Measurements from ENCODE around the gene CHD6.

CHD6 gene

GRCh38 chr20:41623625-41624375, 5.6 kb upstream of the CHD6 start:
- DNase-seq (ENCODE audit: low read depth in 3 of 3, low spot score in 1 of 3): no peak

GRCh38 chr20:41622584-41622983, 4.4 kb upstream of the CHD6 start:
- no peak for DNase-seq (ENCODE audit: low read depth in 3 of 3, low spot score in 1 of 3)

GRCh38 chr20:41621971-41622370, 3.8 kb upstream of the CHD6 start:
- no peak for DNase-seq (ENCODE audit: low read depth in 3 of 3, low spot score in 1 of 3)

DNA sequence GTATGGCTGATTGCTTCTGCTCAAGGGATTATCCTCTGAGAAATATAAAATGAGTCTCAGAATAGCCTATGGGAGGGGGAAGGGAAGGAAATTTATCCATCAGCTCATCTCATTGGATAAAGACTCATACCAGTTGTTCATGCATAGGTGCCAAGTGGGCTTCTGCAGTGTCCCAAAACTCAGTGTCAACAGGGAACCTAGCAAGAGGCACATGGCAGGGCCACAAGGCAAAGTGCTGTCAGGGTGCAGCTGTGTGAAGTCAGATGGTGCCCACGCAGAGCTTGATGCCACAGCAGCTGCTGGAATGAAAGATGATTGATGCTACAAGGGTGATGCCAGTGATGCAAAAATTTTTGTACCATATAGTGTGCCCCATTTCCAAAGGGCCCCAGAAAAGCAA, 3.2 kb upstream of the CHD6 start:
- DNase-seq (ENCODE audit: low read depth in 3 of 3, low spot score in 1 of 3): no peak

DNA sequence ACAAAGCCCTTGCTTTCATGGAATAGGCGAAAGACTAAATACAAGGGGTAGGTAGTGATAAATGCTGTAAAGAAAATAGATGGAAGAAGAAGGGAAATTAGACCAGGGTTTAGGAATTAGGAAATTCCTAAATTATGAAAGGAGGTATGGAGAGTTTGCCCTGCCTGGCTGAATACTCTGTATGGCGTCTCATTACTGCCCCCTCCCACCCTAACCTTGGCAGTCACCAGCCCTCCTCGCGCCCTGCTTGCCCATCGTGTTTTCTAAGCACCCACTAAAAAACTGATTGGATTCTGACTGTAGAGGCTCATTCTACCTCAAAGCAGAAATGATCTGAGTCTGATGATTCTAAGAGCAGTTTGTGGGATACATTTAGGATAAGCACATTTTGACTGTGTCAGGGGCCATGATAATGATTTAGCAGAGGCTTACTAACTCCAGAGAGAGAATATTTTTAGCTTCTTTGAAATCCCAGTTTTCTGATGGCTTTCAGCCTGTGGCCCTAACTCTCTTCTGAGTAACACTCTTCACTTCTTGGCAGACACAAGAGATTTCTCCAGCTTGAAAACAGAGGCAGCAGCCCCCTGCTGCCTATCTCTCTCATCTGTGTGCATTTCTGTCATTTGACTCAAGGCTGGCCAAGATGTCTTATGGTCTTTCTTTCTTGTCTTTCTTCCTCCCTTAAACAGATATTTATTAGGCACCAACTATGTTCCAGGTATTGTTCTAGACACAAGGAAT, 1.4 kb upstream of the CHD6 start:
- no peak for DNase-seq (ENCODE audit: low read depth in 3 of 3, low spot score in 1 of 3)

- DNase-seq (ENCODE audit: low read depth in 3 of 3, low spot score in 1 of 3): no peak
These were observed 682 bp upstream of the CHD6 start for GRCh38 chr20:41618807-41619311.

DNA sequence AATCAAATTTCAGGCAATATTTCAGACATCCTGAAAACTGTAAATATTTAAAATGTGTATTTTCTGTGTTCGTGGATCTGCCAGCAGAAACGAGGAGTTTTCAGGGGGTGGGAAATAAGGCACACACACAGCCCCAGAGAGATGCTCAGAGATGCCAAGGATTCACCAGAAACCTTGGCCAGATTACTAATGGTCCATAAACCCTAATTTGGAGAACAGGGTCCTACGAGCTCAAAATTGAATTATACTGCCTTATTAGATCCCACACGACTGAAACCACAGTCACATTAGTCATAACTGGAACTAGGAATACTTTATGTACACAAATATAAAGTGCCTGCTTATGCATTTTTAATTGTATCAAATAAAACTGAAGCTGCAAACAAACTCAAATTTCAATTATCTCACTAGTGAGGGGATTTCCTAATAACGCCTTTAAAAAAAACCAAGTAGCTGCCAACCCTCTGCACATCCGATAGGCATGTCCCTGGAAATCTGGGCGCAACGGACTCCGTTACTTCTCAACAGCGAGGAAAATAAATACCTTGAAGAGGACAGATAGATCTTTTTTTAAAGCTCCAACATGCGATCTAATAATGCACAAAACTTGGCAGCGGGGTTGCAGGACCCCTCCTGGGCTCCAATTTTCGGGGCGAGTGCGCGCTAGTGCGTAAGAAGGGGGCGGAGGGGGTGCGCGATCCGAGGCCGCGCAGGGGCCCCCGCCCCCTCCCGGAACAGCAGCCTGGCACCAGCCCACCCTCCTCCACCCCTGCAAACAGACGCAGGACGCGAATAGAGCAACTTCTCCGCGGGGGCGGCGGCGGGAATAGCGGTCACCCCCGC, 897 bp downstream of the CHD6 start:
- peak in 2 of 3 donors; percentile 6 to 15 for DNase-seq (ENCODE audit: low read depth in 3 of 3, low spot score in 1 of 3)

GRCh38 chr20:41616228-41616627, 1.9 kb downstream of the CHD6 start:
- no peak for DNase-seq (ENCODE audit: low read depth in 3 of 3, low spot score in 1 of 3)

DNA sequence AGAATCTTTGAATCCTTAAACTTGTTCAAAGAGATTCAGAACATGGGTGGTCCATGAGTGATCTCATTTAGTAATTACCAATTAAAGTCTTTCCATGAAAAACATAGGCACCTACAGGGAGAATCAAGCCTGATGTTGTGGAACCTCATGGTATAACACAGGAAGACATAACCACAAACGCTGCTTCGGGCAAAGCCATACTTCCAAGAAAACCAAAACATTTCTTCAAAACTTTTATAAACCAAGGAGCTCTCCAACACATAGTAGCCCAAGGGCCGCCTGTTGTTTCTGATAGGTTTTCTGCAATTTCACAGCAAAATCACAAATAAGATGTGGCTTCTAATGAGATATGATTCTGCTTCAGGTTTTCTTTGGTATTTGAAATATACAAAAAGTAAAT, 2.5 kb downstream of the CHD6 start:
- no peak for DNase-seq (ENCODE audit: low read depth in 3 of 3, low spot score in 1 of 3)

DNA sequence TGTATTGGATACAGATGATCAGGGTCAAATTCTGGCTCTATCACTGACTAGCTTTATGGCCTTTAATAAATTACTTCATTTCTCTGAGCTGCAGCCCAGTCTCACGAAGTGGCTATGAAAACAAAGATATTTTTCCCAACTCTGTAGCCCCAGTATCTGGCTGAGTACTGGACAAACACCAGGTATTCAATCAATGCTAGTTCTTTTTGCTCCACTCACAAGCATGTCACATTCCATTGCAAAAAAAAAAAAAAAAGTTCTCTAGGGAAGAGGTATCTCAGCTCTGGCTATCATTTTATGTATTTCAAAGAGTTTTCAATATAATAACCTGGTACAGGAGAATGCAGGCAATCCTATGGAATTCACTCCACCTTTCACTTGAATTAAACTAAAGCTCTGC, 3.1 kb downstream of the CHD6 start:
- no peak for DNase-seq (ENCODE audit: low read depth in 3 of 3, low spot score in 1 of 3)

DNA sequence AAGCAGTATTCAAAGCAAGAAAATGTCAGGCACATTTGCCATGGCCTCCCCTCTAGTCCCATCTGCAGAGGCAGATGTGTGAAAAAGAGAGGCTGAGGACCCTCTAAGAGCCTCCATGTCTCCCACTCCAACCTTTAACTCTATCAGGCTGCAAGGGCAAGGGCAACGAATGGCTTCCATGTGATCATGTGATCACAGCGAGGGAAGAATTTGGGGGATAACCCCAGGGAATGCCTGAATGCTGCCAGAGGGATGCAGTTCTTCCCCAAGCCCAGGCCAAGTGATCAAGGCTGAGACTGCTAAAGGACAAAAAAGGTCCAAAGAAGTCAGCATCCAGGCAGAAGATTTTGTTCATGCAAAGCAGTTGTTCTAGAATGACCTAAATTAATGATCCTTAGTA, 4.9 kb downstream of the CHD6 start:
- DNase-seq (ENCODE audit: low read depth in 3 of 3, low spot score in 1 of 3): no peak

- DNase-seq (ENCODE audit: low read depth in 3 of 3, low spot score in 1 of 3): no peak
These were observed 8.7 kb downstream of the CHD6 start for GRCh38 chr20:41609474-41609873.

- no peak for DNase-seq (ENCODE audit: low read depth in 3 of 3, low spot score in 1 of 3)
These were observed 9.6 kb downstream of the CHD6 start for GRCh38 chr20:41608606-41609005.

DNA sequence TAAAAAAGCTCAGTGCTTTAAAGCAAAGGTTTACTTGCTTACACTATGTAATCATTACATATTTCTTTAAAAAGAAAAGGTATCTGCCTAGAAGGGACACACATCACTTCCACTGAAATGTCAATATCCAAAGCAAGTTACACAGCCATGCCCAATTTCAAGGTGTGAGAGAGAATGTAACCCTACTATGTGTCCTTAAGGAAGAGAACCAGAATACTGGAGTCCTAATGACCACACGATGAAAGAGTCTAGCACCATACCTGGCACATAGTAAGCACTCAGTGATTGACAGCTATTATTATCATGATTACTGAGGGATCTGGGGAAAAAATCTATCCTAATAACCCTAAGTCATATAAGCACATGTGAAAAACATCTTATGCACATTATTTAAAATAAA, 10.4 kb downstream of the CHD6 start:
- no peak for DNase-seq (ENCODE audit: low read depth in 3 of 3, low spot score in 1 of 3)

DNA sequence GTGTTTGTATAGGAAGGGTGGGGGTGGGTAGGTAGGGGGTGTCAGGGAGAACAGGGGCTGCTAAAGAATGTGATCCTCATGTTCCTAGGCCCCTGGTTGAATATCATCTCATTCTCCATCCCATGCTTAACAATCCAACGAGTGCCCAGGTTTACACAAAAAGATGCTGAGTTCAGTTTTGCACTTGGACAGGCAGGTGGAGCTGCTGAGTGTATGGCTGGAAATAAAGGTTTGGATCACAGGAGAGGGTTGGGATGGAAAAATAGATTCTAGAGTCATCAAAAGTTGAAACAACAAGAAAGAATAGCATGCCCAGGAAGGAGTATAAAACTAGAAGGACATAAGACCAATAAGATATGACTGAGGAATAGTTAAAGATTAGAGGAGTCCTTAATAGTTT, 14.2 kb downstream of the CHD6 start:
- no peak for DNase-seq (ENCODE audit: low read depth in 3 of 3, low spot score in 1 of 3)

GRCh38 chr20:41601742-41602141, 16.4 kb downstream of the CHD6 start:
- DNase-seq (ENCODE audit: low read depth in 3 of 3, low spot score in 1 of 3): no peak

DNA sequence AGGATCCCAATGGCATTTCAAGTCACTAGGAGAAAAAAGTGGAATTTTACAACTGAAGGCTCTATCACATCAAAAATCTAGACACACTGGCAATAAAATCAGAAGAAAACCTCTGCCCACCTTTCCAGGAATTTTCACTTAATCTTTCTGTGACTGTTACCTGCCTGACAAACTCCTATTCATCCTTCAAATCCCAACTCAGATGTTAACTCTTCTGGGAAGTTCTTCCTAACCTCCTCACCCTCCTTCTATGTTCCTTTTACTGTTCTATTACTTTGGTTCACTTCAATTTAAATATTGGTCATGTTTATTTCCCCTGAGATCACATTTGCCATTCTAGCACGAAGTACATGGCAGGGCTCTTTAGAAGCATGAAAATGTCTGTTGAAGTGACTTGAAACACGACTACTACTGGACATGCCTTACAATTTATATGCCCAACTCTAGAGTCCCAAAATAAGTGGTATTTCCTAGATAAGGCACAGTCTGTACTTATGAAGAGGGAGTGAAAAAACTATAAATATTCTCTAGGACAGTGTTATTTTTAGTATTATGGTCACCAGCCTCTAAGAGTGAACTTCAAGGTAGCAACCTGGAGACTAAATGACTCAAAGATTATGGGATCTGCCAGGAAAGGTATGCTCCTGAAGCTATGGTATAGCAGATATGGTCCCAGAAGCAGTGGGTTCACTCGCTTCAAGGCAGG, 17.1 kb downstream of the CHD6 start:
- no peak for DNase-seq (ENCODE audit: low read depth in 3 of 3, low spot score in 1 of 3)

GRCh38 chr20:41599699-41600104, 18.5 kb downstream of the CHD6 start:
- no peak for DNase-seq (ENCODE audit: low read depth in 3 of 3, low spot score in 1 of 3)

DNA sequence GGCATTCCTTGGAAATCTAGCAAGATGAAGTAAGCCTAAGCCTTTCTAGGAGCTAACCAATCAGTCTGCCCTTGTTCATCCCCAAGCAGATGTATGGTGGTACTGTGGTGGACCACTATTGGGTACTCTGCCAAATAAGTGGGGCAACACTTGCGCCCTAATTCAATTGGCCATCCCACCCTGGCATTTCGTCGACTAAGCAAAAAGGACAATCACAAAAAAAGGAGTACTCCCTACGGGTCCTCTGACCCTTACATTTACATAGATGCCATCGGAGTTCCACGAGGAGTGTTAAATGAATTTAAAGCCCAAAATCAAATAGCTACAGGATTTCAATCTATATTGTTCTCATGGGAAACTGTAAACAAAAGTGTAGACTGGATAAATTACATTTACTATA, 19.5 kb downstream of the CHD6 start:
- no peak for DNase-seq (ENCODE audit: low read depth in 3 of 3, low spot score in 1 of 3)

DNA sequence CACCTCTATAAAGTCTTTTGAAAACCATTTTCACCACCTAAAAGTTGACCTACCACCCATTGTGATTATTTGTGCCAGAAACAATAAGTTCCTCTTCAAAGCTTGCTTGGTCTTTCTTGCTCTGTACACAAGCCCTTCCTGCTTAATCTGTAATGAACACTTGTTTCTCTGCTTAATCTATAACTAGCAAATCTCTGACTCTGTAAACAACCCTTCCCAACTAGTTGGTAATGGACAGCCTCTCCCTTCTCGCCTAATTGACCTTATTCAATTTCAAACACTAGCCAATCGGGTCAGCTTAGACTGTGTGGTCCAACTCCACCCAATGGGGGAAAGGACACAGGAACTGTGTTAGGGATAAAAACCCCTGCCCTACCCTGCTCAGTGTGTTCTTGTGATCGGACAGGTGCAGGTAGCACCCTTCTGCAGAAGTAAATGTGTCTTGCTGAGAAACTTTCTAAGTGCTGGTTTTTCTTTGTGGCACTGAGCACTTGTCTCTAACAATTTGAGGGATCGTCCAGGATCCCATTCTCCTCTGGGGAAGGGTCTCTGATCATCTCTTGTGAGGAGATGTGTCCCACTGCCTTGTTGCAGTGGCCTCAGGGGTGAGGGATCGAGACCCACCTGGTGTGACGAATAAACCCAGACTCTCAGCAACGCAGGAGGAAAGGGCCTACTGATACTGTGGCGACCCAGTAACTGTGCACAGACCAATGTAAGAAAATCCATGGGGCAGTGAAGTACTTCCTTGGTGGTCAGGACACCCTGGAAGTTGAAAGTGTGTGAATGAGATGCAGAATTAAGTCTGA, 23.5 kb downstream of the CHD6 start:
- DNase-seq (ENCODE audit: low read depth in 3 of 3, low spot score in 1 of 3): no peak
